Liver (tissue), 9 donors: ENCODE data around the gene NIPAL4. TPM values are rescaled to one million over a fixed set of nuclear protein-coding genes. Genes with fewer than 3 reads are reported as not detected.

Source experiments
- DNase-seq: peaks from one replicate; pipeline ENCODE4 v3.0.0-alpha.2; 2017; ENCODE audit warnings: low spot score
- H3K27ac ChIP-seq, 2 donors: one replicate each; pipeline ENCODE4 v1.7.0; 2013; ENCODE audit warnings: inconsistent platforms in 2 of 2, low read length in 2 of 2, control low read depth in 1 of 2, low read depth in 1 of 2, mild to moderate bottlenecking in 1 of 2
- H3K27me3 ChIP-seq, 4 donors: one replicate each; pipeline versions ENCODE4 v1.6.1 to v1.7.0; 2013; ENCODE audit warnings: low read length in 3 of 4, inconsistent platforms in 1 of 4, mild to moderate bottlenecking in 1 of 4, moderate library complexity in 1 of 4; ENCODE audit not compliant: control insufficient read depth in 4 of 4, insufficient read depth in 4 of 4
- H3K36me3 ChIP-seq, 4 donors: one replicate each; pipeline versions ENCODE4 v1.6.1 to v1.7.0; 2013; ENCODE audit warnings: low read length in 3 of 4, mild to moderate bottlenecking in 3 of 4, low read depth in 1 of 4, moderate library complexity in 1 of 4; ENCODE audit not compliant: control insufficient read depth in 4 of 4, insufficient read depth in 3 of 4
- H3K4me1 ChIP-seq, 4 donors: one replicate each; pipeline versions ENCODE4 v1.6.1 to v1.7.0; 2013; ENCODE audit warnings: low read length in 3 of 4, mild to moderate bottlenecking in 3 of 4, moderate library complexity in 1 of 4; ENCODE audit not compliant: control insufficient read depth in 4 of 4, insufficient read depth in 4 of 4
- H3K4me3 ChIP-seq, 3 donors: one replicate each; pipeline versions ENCODE4 v1.6.1 to v1.7.0; 2013; ENCODE audit warnings: low read length in 3 of 3, control low read depth in 1 of 3, low read depth in 1 of 3, mild to moderate bottlenecking in 1 of 3
- H3K9ac ChIP-seq, 2 donors: one replicate each; pipeline ENCODE4 v1.7.0; 2013; ENCODE audit warnings: low read length in 2 of 2, mild to moderate bottlenecking in 2 of 2, moderate library complexity in 2 of 2, control low read depth in 1 of 2, low read depth in 1 of 2
- H3K9me3 ChIP-seq, 4 donors: one replicate each; pipeline versions ENCODE4 v1.6.1 to v1.7.0; 2013; ENCODE audit warnings: low read length in 3 of 4; ENCODE audit not compliant: control insufficient read depth in 4 of 4
- ATF3 ChIP-seq: IDR thresholded peaks from 2 replicates; pipeline ENCODE4 v1.6.1; 2016; ENCODE audit warnings: antibody characterized with exemption
- CTCF ChIP-seq: fragments of 150-350 bp; IDR thresholded peaks from 2 replicates; pipeline ENCODE4 v1.5.1; 2017; ENCODE audit warnings: improper control_type of control experiment, low read depth, low read length; ENCODE audit not compliant: missing input control
- FOXA1 ChIP-seq: IDR thresholded peaks from 2 replicates; pipeline ENCODE4 v1.6.1; 2016; ENCODE audit warnings: antibody characterized with exemption
- FOXA2 ChIP-seq: IDR thresholded peaks from 2 replicates; pipeline ENCODE4 v1.6.1; 2016; ENCODE audit warnings: antibody characterized with exemption
- GABPA ChIP-seq, 2 donors: IDR thresholded peaks in 1 of 2; conservative IDR thresholded peaks in 1 of 2; 2 replicates each; pipeline ENCODE4 v1.6.1; 2016; ENCODE audit warnings: antibody characterized with exemption in 2 of 2, mild to moderate bottlenecking in 1 of 2, moderate library complexity in 1 of 2
- HNF4A ChIP-seq, 2 donors: conservative IDR thresholded peaks; 2 replicates each; pipeline ENCODE4 v1.6.1; 2016; ENCODE audit warnings: antibody characterized with exemption in 2 of 2, mild to moderate bottlenecking in 2 of 2
- HNF4G ChIP-seq: IDR thresholded peaks from 2 replicates; pipeline ENCODE4 v1.6.1; 2016; ENCODE audit warnings: antibody characterized with exemption
- JUND ChIP-seq, 2 donors: IDR thresholded peaks; 2 replicates each; pipeline ENCODE4 v1.6.1; 2016; ENCODE audit warnings: antibody characterized with exemption in 2 of 2
- MAX ChIP-seq: IDR thresholded peaks from 2 replicates; pipeline ENCODE4 v1.6.1; 2016; ENCODE audit warnings: antibody characterized with exemption
- NR2F2 ChIP-seq: IDR thresholded peaks from 2 replicates; pipeline ENCODE4 v1.6.1; 2016; ENCODE audit warnings: antibody characterized with exemption
- RAD21 ChIP-seq, 2 donors: IDR thresholded peaks; 2 replicates each; pipeline ENCODE4 v1.6.1; 2016; ENCODE audit warnings: antibody characterized with exemption in 2 of 2, mild to moderate bottlenecking in 2 of 2
- REST ChIP-seq: IDR thresholded peaks from 2 replicates; pipeline ENCODE4 v1.6.1; 2016; ENCODE audit warnings: antibody characterized with exemption, mild to moderate bottlenecking
- RXRA ChIP-seq, 2 donors: IDR thresholded peaks; 2 replicates each; pipeline ENCODE4 v1.6.1; 2017 to 2018; ENCODE audit warnings: antibody characterized with exemption in 2 of 2, mild to moderate bottlenecking in 1 of 2
- SP1 ChIP-seq: IDR thresholded peaks from 2 replicates; pipeline ENCODE4 v1.6.1; 2018; ENCODE audit warnings: antibody characterized with exemption, mild to moderate bottlenecking
- TAF1 ChIP-seq: conservative IDR thresholded peaks from 2 replicates; pipeline ENCODE4 v1.6.1; 2016; ENCODE audit warnings: antibody characterized with exemption, mild to moderate bottlenecking
- YY1 ChIP-seq: IDR thresholded peaks from 2 replicates; pipeline ENCODE4 v1.6.1; 2016; ENCODE audit warnings: antibody characterized with exemption, mild to moderate bottlenecking
- WGBS: extraction: QIAGEN DNeasy Blood & Tissue Kit; methylation state at CpG from one replicate; pipeline ENCODE4 v1.1.7; 2013; 5-methylcytosine and 5-hydroxymethylcytosine counted together
- polyA plus RNA-seq, 2 donors: library from polyadenylated mRNA; stranded (reverse) in 1 of 2; unstranded in 1 of 2; fragments of 200-250 nt in 1 of 2; fragments of >200 nt in 1 of 2; fragmentation: Nextera tagmentation in 1 of 2; extraction: Ambion mirVana in 1 of 2; gene quantifications; one replicate each; pipeline versions ENCODE4 v1.2.1 to v1.2.3, GENCODE V29; 2013 to 2015
- total RNA-seq, 2 donors: library from RNA; depleted of rRNA; stranded (reverse); fragments of >200 nt; gene quantifications; one replicate each; pipeline ENCODE4 v1.2.3, GENCODE V29; 2014
- donor health status: healthy.
- donor health status: healthy.
- donor health status: healthy.
- donor health status: healthy.
- donor health status: healthy.

The NIPAL4 gene
- total and polyA plus RNA-seq, 4 donors = not detected

GRCh38 chr5:157445745-157446411 lies 14.1 kb upstream of the NIPAL4 start:
- WGBS = 91% methylated on average over 5 of the region's 5 CpGs
- DNase-seq = no peak
- H3K27ac ChIP-seq = no peak overlapping the region
- H3K9me3 ChIP-seq = no peaks in the 10 kb centered on the region
- no peaks in the 10 kb centered on the region for H3K4me1 ChIP-seq
- H3K27me3 ChIP-seq = no peaks in the 10 kb centered on the region
- no peak for TF ChIP-seq CTCF
- no peak for TF ChIP-seq RAD21 (IDR thresholded peaks at IDR 0.05)
- TF ChIP-seq TAF1 = no peak
- no peaks in the 10 kb centered on the region for H3K36me3 ChIP-seq
- no peak overlapping the region for H3K4me3 ChIP-seq
- no peak overlapping the region for H3K9ac ChIP-seq

GRCh38 chr5:157446412-157446935 lies 13.5 kb upstream of the NIPAL4 start:
- no peaks in the 10 kb centered on the region for H3K36me3 ChIP-seq
- DNase-seq = no peak
- H3K4me3 ChIP-seq = no peak overlapping the region
- no peak for TF ChIP-seq TAF1
- TF ChIP-seq FOXA2 = no peak
- TF ChIP-seq GABPA (IDR thresholded peaks at IDR 0.05 in 1 of 2, conservative IDR thresholded peaks at IDR 0.05 in 1 of 2) = no peak
- no peak for TF ChIP-seq NR2F2
- TF ChIP-seq JUND (IDR thresholded peaks at IDR 0.05) = no peak
- TF ChIP-seq REST = no peak
- TF ChIP-seq HNF4A (conservative IDR thresholded peaks at IDR 0.05) = no peak
- no peak for TF ChIP-seq RAD21 (IDR thresholded peaks at IDR 0.05)
- no peak for TF ChIP-seq FOXA1
- TF ChIP-seq RXRA (IDR thresholded peaks at IDR 0.05) = no peak
- no peak for TF ChIP-seq SP1
- no peak overlapping the region for H3K27ac ChIP-seq
- no peaks in the 10 kb centered on the region for H3K9me3 ChIP-seq
- 90% methylated on average over 9 of the region's 9 CpGs for WGBS
- no peaks in the 10 kb centered on the region for H3K27me3 ChIP-seq
- no peaks in the 10 kb centered on the region for H3K4me1 ChIP-seq
- H3K9ac ChIP-seq = no peak overlapping the region

- no peaks in the 10 kb centered on the region for H3K27me3 ChIP-seq
- H3K9ac ChIP-seq = no peak overlapping the region
- no peak overlapping the region for H3K4me3 ChIP-seq
- no peaks in the 10 kb centered on the region for H3K4me1 ChIP-seq
- WGBS = 81% methylated on average over 13 of the region's 13 CpGs
- no peaks in the 10 kb centered on the region for H3K9me3 ChIP-seq
- no peak for DNase-seq
- H3K36me3 ChIP-seq = no peaks in the 10 kb centered on the region
- H3K27ac ChIP-seq = no peak overlapping the region
- TF ChIP-seq NR2F2 = no peak
- TF ChIP-seq GABPA (IDR thresholded peaks at IDR 0.05 in 1 of 2, conservative IDR thresholded peaks at IDR 0.05 in 1 of 2) = no peak
- TF ChIP-seq RXRA (IDR thresholded peaks at IDR 0.05) = no peak
- no peak for TF ChIP-seq TAF1
- no peak for TF ChIP-seq HNF4G
- no peak for TF ChIP-seq ATF3
- TF ChIP-seq HNF4A (conservative IDR thresholded peaks at IDR 0.05) = no peak
- no peak for TF ChIP-seq JUND (IDR thresholded peaks at IDR 0.05)
- no peak for TF ChIP-seq FOXA1
- TF ChIP-seq YY1 = no peak
- no peak for TF ChIP-seq FOXA2
- TF ChIP-seq REST = no peak
- no peak for TF ChIP-seq SP1
- TF ChIP-seq MAX = no peak
These were observed 12.8 kb upstream of the NIPAL4 start for GRCh38 chr5:157447201-157447637.
